HG03045 (cell line): ENCODE data around the gene CASP10.
"Not testable (repeated sequence)": the region's sequence is repeated elsewhere in the genome, so short reads cannot be mapped to it uniquely, and the experiment has no call there.

Experiments
- ATAC-seq: cut with Tn5 transposase; IDR thresholded peaks from one replicate; pipeline ENCODE4 v1.9.1; 2021; ENCODE audit warnings: mild to moderate bottlenecking, moderate library complexity; ENCODE audit not compliant: unreplicated experiment

The CASP10 gene

GRCh38 chr2:201182650-201183364 is at the start of gene CASP10:
TSS of gene CASP10 (plus strand) at chr2:201183141. CDS start at chr2:201185778, 2,637 bp downstream.
- ATAC-seq: peak; percentile 77

GRCh38 chr2:201135386-201135785 is 47.6 kb upstream of the CASP10 start:
- no peak for ATAC-seq

GRCh38 chr2:201136889-201137321 is 46.0 kb upstream of the CASP10 start:
- no peak for ATAC-seq

GRCh38 chr2:201137505-201138400 is 45.2 kb upstream of the CASP10 start:
- ATAC-seq: no peak

- no peak for ATAC-seq
These were observed 44.5 kb upstream of the CASP10 start for GRCh38 chr2:201138401-201138970.

- ATAC-seq: not testable (repeated sequence)
These were observed 43.8 kb upstream of the CASP10 start for GRCh38 chr2:201138986-201139781.

GRCh38 chr2:201139836-201140604 is 42.9 kb upstream of the CASP10 start:
- ATAC-seq: no peak

- no peak for ATAC-seq
These were observed 38.6 kb upstream of the CASP10 start for GRCh38 chr2:201144101-201145051.

- ATAC-seq: no peak
These were observed 34.4 kb upstream of the CASP10 start for GRCh38 chr2:201148434-201148990.

GRCh38 chr2:201149064-201149820 is 33.7 kb upstream of the CASP10 start:
- no peak for ATAC-seq

GRCh38 chr2:201149821-201150165 is 33.1 kb upstream of the CASP10 start:
- ATAC-seq: not testable (repeated sequence)

GRCh38 chr2:201150454-201151020 is 32.4 kb upstream of the CASP10 start:
- no peak for ATAC-seq

GRCh38 chr2:201151127-201151981 is 31.6 kb upstream of the CASP10 start:
- peak; percentile 45 for ATAC-seq

- ATAC-seq: no peak
These were observed 30.4 kb upstream of the CASP10 start for GRCh38 chr2:201152517-201152916.

- no peak for ATAC-seq
These were observed 29.7 kb upstream of the CASP10 start for GRCh38 chr2:201152999-201153815.
